Fibroblast of lung (primary cell): Measurements from ENCODE around the gene PROX2.

Experiments used
- CTCF ChIP-seq, 2 donors: IDR thresholded peaks in 1 of 2; conservative IDR thresholded peaks in 1 of 2; 1 replicate in 1 of 2; 2 replicates in 1 of 2; pipeline ENCODE4 v1.5.1; 2011 to 2012; ENCODE audit warnings: low read length in 2 of 2, control low read depth in 1 of 2, inconsistent platforms in 1 of 2, low read depth in 1 of 2, mild to moderate bottlenecking in 1 of 2
- EZH2 ChIP-seq: IDR thresholded peaks from 2 replicates; pipeline ENCODE4 v1.5.1; 2012; ENCODE audit warnings: low read length, control low read depth, mild to moderate bottlenecking; ENCODE audit errors: missing control alignments

- TF ChIP-seq CTCF (conservative IDR thresholded peaks at IDR 0.05 in 1 of 2, IDR thresholded peaks at IDR 0.05 in 1 of 2; ENCODE audit: low read depth in 1 of 2, low read length in 2 of 2) (no peak), EZH2 (no peak)
Observed at GRCh38 chr14:74915426-74915825, 39.5 kb upstream of the PROX2 start.
